Caco-2 (cell line): ENCODE data around the gene ARHGAP19. TPM values are rescaled to one million over a fixed set of nuclear protein-coding genes. Genes with fewer than 3 reads are reported as not detected.

Experiments
- BruUV-seq: library from RNA; stranded (reverse); fragments of 400-500 nt; replicated peaks from 2 replicates; lab custom pipeline; 2021; lab: Mats Ljungman, UMichigan
- CTCF ChIA-PET: fragments of 300-600 bp; sonication (Branson Sonifier 250); formaldehyde crosslinking; loops from one replicate; lab custom pipeline; 2022; ENCODE audit warnings: antibody characterized with exemption; lab: Charles Lee
- POLR2A ChIA-PET: fragments of 300-600 bp; sonication (Branson Sonifier 250); formaldehyde crosslinking; loops from one replicate; lab custom pipeline; 2022; ENCODE audit warnings: antibody characterized with exemption; lab: Charles Lee
- DNase-seq, 2 experiments: peaks; one replicate each; pipeline versions ENCODE4 v3.0.0 to v3.0.0-alpha.2; 2020 to 2022
- H3K27me3 ChIP-seq: replicated peaks from 2 replicates; pipeline ENCODE4 v1.6.0; 2011; ENCODE audit warnings: low read length; ENCODE audit not compliant: control insufficient read depth, insufficient read depth
- H3K36me3 ChIP-seq: 2 replicates; pipeline ENCODE4 v1.5.1; 2011; ENCODE audit warnings: low read length; ENCODE audit not compliant: control insufficient read depth, insufficient read depth
- H3K4me1 ChIP-seq: fragments of 250-450 bp; sonication (Bioruptor Pico); 2 replicates; pipeline ENCODE4 v1.5.1; 2020; ENCODE audit warnings: mild to moderate bottlenecking
- H3K4me3 ChIP-seq: 2 replicates; pipeline ENCODE4 v1.5.1; 2011; ENCODE audit warnings: low read depth, mild to moderate bottlenecking, control low read depth, low read length
- H3K9me3 ChIP-seq: fragments of 250-450 bp; sonication (Bioruptor Pico); 2 replicates; pipeline ENCODE4 v1.5.1; 2020; ENCODE audit warnings: mild to moderate bottlenecking, moderate library complexity
- H3K27ac Mint-ChIP-seq: one replicate; pipeline ENCODE4 v1.8.0; 2022; ENCODE audit warnings: mixed read lengths; ENCODE audit not compliant: unreplicated experiment
- H3K27me3 Mint-ChIP-seq: one replicate; pipeline ENCODE4 v1.8.0; 2022; ENCODE audit warnings: mixed read lengths; ENCODE audit not compliant: insufficient read depth, unreplicated experiment
- H3K36me3 Mint-ChIP-seq: one replicate; pipeline ENCODE4 v1.8.0; 2022; ENCODE audit warnings: mild to moderate bottlenecking, mixed read lengths; ENCODE audit not compliant: insufficient read depth, unreplicated experiment
- H3K4me1 Mint-ChIP-seq: one replicate; pipeline ENCODE4 v1.8.0; 2022; ENCODE audit warnings: low read depth, mixed read lengths; ENCODE audit not compliant: unreplicated experiment
- H3K4me3 Mint-ChIP-seq: one replicate; pipeline ENCODE4 v1.8.0; 2022; ENCODE audit warnings: mild to moderate bottlenecking, moderate library complexity, mixed read lengths; ENCODE audit not compliant: unreplicated experiment
- H3K9me3 Mint-ChIP-seq: one replicate; pipeline ENCODE4 v1.8.0; 2022; ENCODE audit warnings: mixed read lengths; ENCODE audit not compliant: unreplicated experiment
- CTCF ChIP-seq, 2 experiments: fragments of 200-600 bp in 1 of 2; IDR thresholded peaks; 1 replicate in 1 of 2; 2 replicates in 1 of 2; pipeline versions ENCODE4 v1.5.1 to v1.8.0; 2011 to 2022; ENCODE audit warnings: antibody characterized with exemption in 1 of 2, control low read depth in 1 of 2, inconsistent platforms in 1 of 2, low read depth in 1 of 2, low read length in 1 of 2, mild to moderate bottlenecking in 1 of 2, moderate library complexity in 1 of 2; ENCODE audit not compliant: insufficient read depth in 1 of 2, severe bottlenecking in 1 of 2, unreplicated experiment in 1 of 2
- intact Hi-C: fragments of 100-400 bp; cut with micrococcal nuclease; formaldehyde crosslinking; loops from one replicate; pipeline ENCODE4 v1.10.0; 2022; ENCODE audit not compliant: unreplicated experiment
- total RNA-seq: library from RNA; stranded (reverse); gene quantifications from 2 replicates; pipeline ENCODE4 v1.2.3, GENCODE V29; 2022

Gene ARHGAP19
- total RNA-seq, 1 experiment from 2014 or later, result 13.9 TPM

DNA sequence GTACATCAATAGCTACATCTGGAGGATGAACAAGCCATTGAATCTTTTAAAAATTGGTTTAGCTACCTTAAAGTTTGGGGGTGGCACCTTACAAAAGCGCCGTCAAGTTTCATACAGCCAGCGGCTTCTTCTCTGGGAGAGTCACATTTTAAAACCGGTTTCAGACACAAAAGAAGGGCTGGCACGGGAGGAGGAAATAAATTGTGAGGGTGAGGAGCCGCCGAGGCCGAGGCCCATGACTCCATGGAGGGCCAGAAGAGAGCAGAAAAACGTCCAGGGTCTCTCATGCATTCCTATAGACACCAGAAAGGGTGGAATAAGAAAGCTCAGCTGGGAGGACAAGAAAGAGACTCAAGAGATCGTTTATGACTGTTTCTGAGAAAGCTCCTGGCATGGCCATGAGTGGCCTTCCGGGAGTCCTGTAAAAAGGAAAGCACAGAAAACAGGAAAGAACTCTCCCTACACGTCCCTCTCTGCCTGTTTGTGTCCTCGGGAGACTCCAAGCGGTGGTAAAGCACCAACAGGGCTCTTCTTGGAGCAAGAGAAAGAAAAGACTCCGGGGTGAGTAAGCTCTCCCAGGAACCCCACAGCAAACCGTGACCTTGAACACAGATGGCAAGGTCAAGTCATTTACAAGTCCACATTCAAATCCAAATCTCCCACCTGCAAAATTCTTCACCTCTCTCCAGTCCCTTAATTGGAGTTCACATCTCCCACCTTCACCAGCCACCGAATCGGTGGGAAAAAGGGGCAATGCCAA, 40.3 kb upstream of the ARHGAP19 start:
- DNase-seq, result peak in 1 of 2 experiments; percentile 34
- peak overlapping the region; percentile 99 for H3K4me3 ChIP-seq
- H3K27ac Mint-ChIP-seq, result peak overlapping the region; percentile 92
- no peaks in the 10 kb centered on the region for H3K9me3 ChIP-seq
- no peaks in the 10 kb centered on the region for H3K9me3 Mint-ChIP-seq
- peaks cover 37% of the 10 kb centered on the region for H3K4me1 ChIP-seq
- peaks cover 1% of the 10 kb centered on the region; the same call in 1 of the 2 replicates for H3K36me3 ChIP-seq
- intact Hi-C loops, result loop anchor here (2.0 to 5.0 kb wide), 2 partner anchors 54 to 165 kb away; partner anchors contain the start of genes MMS19 and UBTD1
- peaks cover 34% of the 10 kb centered on the region for H3K4me1 Mint-ChIP-seq
- no peaks in the 10 kb centered on the region for H3K27me3 ChIP-seq
- peak in 1 of 2 experiments; percentile 23 for TF ChIP-seq CTCF (IDR thresholded peaks at IDR 0.05; ENCODE audit: insufficient read depth in 1 of 2, low read depth in 1 of 2, low read length in 1 of 2, severe bottlenecking in 1 of 2, unreplicated experiment in 1 of 2)
- ChIA-PET CTCF (interaction anchor here (0.7 to 2.1 kb wide), 4 partner anchors 17 to 69 kb away, joined by 3 to 16 read pairs (median 4); partner anchors contain the start of genes ARHGAP19 and RRP12), POLR2A (interaction anchor here (0.6 to 1.6 kb wide), 3 partner anchors 41 to 166 kb away, joined by 3 to 7 read pairs (median 5); partner anchors contain the start of genes ARHGAP19, RRP12 and UBTD1)
- BruUV-seq, result TSS peak; percentile 65
- H3K4me3 Mint-ChIP-seq, result peak overlapping the region; percentile 78
- H3K27me3 Mint-ChIP-seq, result no peaks in the 10 kb centered on the region
- H3K36me3 Mint-ChIP-seq, result no peaks in the 10 kb centered on the region

- no peak for TF ChIP-seq CTCF (IDR thresholded peaks at IDR 0.05; ENCODE audit: insufficient read depth in 1 of 2, low read depth in 1 of 2, low read length in 1 of 2, severe bottlenecking in 1 of 2, unreplicated experiment in 1 of 2)
- DNase-seq, result no peak
- no peak overlapping the region for H3K27ac Mint-ChIP-seq
- peaks cover 33% of the 10 kb centered on the region for H3K4me1 Mint-ChIP-seq
- ChIA-PET POLR2A (interaction anchor here (1.2 kb wide), 1 partner anchor 70 kb away, joined by 8 read pairs; the partner anchor contains the start of gene RRP12), CTCF (no interaction called here)
- H3K4me3 Mint-ChIP-seq, result peak overlapping the region; percentile 25
- H3K9me3 Mint-ChIP-seq, result no peaks in the 10 kb centered on the region
- H3K4me3 ChIP-seq, result no peak overlapping the region
- H3K9me3 ChIP-seq, result no peaks in the 10 kb centered on the region
- no TSS peak for BruUV-seq
- peaks cover 1% of the 10 kb centered on the region; the same call in 1 of the 2 replicates for H3K36me3 ChIP-seq
- H3K36me3 Mint-ChIP-seq, result peaks cover under 1% of the 10 kb centered on the region
- H3K27me3 Mint-ChIP-seq, result no peaks in the 10 kb centered on the region
- intact Hi-C loops, result loop anchor here (5.0 kb wide), 1 partner anchor 166 kb away; the partner anchor contains the start of genes MMS19 and UBTD1
- H3K27me3 ChIP-seq, result no peaks in the 10 kb centered on the region
- H3K4me1 ChIP-seq, result peaks cover 37% of the 10 kb centered on the region
These were observed 38.8 kb upstream of the ARHGAP19 start for GRCh38 chr10:97331153-97331703.

DNA sequence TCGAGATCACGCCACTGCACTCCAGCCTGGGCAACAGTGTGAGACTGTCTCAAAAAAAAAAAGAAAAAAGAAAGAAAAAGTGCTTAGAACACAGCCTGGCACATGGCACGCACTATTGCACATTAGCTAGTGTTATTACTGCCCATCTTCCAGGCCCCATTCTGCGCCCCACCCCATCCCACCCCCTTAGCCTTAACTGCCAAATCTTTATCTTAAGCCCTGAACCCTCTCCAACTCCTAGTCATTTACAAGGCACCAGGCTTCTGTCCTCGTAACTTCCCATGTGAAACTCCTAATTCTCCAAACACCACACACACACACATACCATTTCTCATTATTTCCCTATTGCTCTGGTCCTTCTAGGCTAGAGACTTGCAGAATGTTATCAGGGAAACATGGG, 37.3 kb upstream of the ARHGAP19 start:
- H3K36me3 Mint-ChIP-seq, result peaks cover 6% of the 10 kb centered on the region
- H3K27me3 Mint-ChIP-seq, result no peaks in the 10 kb centered on the region
- Histone ChIP-seq H3K27me3 (no peaks in the 10 kb centered on the region), H3K9me3 (no peaks in the 10 kb centered on the region), H3K4me3 (no peak overlapping the region), H3K36me3 (peaks cover 1% of the 10 kb centered on the region; the same call in 1 of the 2 replicates), H3K4me1 (peaks cover 33% of the 10 kb centered on the region)
- intact Hi-C loops, result loop anchor here (2.0 to 5.0 kb wide), 2 partner anchors 37 to 168 kb away; partner anchors contain the start of genes ARHGAP19, MMS19 and UBTD1
- ChIA-PET CTCF (no interaction called here), POLR2A (interaction anchor here (1.2 kb wide), 1 partner anchor 71 kb away, joined by 8 read pairs; the partner anchor contains the start of gene RRP12)
- H3K27ac Mint-ChIP-seq, result no peak overlapping the region
- peaks cover 38% of the 10 kb centered on the region for H3K4me1 Mint-ChIP-seq
- H3K9me3 Mint-ChIP-seq, result no peaks in the 10 kb centered on the region
- no peak for TF ChIP-seq CTCF (IDR thresholded peaks at IDR 0.05; ENCODE audit: insufficient read depth in 1 of 2, low read depth in 1 of 2, low read length in 1 of 2, severe bottlenecking in 1 of 2, unreplicated experiment in 1 of 2)
- no peak for DNase-seq
- H3K4me3 Mint-ChIP-seq, result no peak overlapping the region
- BruUV-seq, result no TSS peak
